T-helper 22 cell (primary cell): Measurements from ENCODE around the gene SPATA13.
A peak's percentile ranks its signal among the peaks of the same experiment; 100 is the strongest.

ENCODE experiments used
- DNase-seq: peaks from one replicate; pipeline ENCODE4 v3.0.0-alpha.2; 2020; ENCODE audit warnings: low read depth

The SPATA13 gene

DNA sequence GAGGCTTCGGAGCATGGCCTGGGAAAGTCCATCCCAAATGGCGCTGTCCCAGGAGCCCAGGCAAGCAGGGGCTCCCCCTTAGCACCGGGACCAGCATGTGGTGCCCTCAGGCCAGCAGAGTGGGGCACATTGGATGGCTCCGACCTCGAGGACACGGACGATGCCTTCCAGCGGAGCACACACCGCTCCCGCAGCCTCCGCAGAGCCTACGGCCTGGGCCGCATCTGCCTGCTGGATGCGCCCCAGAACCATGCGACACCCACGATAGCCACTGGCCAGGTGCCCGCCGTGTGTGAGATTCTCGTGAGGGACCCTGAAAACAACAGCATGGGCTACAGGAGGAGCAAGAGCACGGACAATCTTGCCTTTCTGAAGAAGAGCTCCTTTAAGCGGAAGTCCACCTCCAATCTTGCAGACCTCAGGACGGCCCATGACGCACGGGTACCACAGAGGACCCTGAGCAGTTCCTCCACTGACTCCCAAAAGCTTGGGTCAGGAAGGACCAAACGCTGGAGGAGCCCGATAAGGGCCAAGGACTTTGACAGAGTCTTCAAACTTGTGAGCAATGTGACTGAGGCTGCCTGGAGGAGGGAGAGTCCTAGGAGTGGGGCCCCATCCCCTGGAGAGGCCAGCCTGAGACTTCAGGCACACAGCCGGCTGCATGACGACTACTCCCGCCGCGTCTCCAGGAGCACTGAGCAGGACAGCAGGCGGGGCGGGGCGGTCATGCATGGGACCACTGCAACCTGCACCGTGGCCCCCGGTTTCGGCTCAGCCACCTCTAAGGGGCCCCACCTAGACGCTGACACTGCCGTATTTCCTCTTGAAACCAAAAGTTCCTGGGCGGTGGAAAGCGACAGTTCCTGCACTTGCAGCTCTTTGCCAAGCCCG lies 63.1 kb downstream of the SPATA13 start:
- DNase-seq = no peak

DNA sequence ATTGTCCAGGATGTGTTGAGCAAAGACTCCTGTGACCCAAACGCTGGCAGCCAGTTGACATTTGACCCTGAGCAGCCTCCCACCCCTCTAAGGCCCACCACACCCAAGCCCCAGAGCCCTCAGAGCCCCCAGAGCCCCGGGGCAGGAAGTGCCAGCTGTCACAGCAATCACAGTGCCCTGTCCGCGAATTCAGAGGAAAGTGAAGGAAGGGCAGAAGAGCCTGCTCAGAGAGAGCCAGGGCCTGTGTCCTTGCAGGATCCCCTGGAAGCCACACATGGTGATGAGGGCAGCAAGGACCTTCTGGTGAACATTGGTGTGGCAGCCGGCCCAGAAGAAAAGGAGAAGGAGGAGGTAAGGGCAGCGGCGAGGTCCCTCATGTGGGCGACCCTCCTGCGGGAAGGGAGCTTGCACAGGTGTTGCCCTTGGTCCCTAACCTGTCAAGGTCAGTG lies 63.7 kb downstream of the SPATA13 start:
- DNase-seq = no peak

DNA sequence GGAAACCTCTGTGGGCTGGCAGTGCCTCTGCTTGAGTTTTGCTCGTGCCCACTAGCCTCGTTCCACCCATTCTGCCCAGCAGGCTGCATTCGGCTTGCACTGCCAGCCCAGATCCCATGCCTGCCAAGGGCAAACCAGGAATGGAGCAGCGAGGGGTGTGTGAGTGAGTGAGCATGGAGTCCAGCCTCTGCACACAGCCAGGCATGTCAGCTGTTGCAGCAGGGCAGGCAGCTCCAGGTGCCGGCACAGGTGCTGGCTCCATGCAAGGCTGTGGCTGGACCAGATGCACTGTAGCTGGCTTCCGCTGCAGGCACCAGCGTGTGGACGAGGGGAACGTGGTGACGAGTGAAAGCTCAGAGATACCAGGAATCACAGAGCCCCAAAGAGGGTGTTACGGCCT lies 64.5 kb downstream of the SPATA13 start:
- DNase-seq = no peak

DNA sequence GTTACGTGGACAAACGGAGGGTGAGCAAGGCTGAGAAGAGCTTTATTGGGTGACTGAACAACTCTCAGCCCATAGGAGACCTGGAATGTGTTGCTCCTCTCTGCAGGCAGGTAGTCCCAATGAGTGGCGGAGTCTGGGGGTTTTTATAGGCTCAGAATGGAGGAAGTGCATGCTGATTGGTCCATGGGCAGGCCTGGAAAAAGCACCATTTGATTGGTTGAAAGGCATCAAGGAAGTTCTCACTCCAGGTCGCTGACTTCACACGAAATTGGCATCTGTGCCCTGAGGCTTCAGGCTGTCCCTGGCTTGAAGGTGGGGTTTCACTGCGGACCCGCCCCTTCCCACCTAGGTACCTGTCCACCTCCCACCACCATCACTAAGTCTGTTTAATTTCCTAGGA lies 65.4 kb downstream of the SPATA13 start:
- no peak for DNase-seq

DNA sequence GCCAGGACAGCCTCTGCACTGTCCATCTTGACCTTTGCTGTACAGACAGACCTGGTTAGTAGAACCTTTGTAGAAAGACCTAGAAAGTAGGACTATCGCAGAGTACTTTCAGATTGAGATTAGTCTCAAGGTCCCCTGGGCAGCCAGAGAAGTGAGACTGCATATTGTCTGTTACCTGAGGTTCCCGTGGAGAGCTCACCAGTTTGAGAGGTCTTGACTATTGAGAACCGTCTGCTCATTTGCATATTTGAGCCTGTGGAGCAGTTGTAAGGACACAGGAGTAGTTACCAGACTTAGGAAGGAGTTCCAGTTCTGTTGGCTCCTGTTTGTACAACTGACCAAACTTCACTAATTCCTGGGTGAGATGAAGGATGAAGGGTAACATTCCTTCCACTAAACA lies 66.2 kb downstream of the SPATA13 start:
- no peak for DNase-seq

DNA sequence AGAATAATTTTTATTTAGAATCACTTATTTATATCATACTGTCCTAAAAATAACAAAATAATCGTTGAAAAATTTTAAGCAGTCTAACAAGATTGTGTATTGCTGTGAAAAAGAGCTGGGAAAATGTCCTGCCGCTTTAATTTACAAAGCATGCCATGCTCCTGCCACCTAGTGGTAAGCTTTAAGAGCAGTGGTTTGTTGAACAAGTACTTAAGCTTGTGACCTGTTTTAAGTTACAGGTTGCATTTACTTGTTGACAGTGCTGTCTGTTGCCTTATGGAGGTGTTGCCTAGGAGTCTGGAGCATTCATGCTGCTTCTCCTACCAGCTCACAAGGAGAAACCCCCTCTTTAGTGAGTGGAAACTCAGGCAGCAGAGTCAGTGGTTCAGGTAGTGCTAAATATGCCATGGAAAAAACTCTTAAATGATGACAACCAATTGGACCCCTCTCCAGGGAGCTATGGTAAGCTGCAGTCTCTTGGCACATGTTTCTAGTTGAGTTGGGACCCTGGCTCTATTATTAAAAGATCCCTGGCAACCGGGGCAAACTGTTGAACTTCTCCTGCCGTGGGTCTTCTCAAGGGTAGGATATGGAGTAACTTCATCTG lies 68.4 kb downstream of the SPATA13 start:
- no peak for DNase-seq

DNA sequence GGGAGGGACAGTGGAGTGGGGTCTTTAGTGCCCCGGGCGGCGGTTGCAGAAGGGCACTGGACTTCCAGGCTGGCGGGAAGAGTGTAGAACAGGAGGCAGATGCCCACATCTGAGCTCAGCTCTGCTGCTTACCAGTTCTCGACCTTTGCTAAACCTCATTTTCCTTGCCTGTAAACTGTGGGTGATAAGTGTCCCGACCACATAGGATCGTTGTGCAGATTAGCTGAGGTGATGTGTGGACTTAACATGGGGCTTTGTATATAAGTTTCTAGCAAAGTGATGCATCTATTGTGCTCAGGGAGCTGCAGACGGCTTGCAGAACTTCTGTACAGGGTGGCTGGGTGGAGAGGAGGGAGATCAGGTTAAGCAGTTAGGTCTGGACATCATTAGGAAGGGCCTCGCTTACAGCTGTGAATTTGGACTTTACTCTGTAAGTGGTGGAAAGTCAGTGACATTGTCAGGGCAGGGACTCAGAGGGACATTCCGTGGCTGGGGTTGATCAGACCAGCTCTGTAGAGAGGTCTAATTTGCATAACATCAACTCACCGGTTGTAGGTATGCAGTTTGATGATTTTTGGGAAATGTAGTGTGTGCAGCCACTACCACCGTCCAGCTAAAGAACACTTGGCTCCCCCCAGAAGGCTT lies 70.0 kb downstream of the SPATA13 start:
- no peak for DNase-seq

DNA sequence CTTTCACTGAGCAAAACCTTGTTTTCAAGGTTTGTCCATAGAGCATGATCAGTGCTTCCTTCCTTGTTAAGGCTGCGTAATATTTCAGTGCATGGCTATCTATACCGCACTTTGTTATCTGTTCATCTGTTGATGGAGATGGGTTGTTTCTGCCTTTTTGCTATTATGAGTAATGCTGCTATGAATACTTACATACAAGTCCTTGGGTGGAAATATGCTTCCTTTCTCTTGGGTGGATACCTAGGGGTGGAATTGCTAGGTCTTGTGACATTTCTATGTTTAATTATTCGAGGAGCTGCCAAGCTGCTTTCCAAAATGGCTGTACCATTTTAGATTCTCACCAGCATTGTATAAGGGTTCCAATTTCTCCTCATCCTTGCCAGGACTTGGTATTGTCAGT lies 70.9 kb downstream of the SPATA13 start:
- DNase-seq = no peak

DNA sequence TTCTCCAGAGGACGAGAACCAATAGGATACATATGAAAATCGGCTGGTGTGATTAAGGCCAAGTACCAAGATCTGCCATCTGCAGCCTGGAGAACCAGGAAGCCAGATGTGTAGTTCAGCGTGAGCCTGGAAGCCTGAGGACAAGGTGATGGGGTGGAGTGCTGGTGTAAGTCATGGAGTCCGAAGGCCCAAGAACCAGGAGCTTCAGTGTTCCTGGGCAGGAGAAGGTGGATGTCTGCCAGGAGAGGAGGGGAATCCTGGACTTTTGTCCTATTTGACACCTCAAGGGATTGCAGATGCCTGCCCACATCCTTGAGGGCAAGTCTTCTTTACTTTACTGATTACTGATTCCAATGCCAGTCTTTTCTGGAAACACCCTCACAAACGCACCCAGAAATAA lies 71.5 kb downstream of the SPATA13 start:
- DNase-seq = no peak

DNA sequence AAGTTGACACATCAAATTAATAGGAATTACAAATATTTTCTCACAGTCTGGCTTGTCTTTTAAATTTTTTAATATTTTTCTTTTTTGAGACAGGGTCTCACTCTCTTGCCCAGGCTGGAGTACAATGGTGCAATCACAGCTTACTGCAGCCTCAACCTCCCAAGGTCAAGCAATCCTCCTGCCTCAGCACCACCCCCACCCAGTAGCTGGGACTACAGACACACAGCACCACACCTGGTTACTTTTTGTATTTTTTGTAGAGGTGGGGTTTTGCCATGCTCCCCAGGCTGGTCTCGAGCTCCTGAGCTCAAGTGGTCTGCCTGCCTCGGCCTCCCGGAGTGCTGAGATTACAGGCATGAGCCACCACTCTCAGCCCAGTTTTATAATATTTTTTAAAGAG lies 72.0 kb downstream of the SPATA13 start:
- no peak for DNase-seq

DNA sequence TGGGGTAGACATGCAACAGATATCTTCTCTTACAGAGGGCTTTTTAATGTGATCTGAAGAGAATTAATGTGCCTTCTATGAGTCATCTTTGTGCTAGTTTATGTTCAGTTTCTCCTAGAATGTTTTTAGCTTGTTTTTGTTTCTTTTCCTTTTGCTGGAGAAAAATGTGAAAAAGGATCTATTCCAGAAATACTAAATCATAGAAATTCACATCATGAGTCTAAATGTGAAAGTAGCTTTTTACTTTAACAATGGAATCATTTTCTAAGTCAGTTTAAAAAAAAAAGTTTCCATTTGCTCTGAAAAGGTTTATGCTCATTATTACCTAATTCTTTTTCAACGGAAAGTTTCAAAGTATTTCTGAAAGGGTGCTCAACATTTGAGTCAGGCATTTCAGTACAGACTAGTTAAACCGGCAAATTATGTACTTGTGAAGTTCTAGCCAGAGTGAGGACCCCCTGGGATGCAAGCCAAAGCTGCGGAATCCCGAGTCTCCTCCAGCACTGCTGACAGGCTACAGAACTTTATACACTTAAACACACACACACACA lies 72.9 kb downstream of the SPATA13 start:
- no peak for DNase-seq

DNA sequence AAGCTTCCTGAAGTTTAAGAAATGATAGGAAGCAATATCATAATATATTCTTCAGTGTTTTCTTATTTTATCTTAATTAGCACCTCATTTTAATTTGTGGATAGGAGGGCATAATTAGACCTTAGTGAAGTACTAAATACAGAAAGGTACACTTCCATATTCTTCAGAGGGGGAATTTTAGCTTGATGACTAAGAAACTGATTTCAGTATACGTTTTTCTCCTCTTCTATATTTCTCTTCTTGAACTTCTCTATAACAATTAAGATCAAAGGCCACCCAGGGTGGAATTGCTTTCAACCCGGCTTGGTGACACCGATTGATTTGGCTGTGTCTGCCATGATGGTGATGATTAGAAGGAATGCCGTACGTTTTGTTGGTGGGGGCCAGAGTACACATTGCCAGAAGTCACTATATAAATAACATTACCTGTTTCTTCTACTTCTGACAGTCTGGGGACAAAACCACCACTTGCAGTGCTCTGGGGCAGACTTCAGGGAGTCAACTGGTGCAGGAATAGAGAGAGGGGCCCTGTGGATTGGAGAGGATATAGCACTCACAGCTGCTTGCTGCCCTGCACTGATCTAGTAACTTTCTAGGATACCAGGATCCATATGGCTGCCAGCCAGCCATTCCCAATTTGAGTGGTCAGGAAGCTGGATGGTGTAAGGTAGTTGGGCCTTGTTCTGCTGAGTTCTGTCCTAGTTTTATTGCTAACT lies 73.8 kb downstream of the SPATA13 start:
- no peak for DNase-seq

DNA sequence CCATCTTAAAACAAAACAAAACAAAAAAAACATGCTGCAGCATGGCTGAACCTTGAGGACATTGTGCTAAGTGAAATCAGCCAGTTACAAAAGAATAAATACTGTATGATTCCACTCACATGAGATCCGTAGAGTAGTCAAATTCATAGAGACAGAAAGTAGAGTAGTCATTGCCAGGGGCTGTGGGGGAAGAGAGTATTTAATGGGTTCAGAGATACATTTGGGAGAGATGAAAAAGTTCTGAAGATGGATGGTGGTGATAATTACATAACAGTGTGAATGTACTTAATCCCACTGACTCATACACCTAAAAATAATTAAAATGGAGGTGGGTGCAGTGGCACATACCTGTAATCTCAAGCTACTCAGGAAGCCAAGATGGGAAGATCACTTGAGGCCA lies 76.8 kb downstream of the SPATA13 start:
- no peak for DNase-seq

DNA sequence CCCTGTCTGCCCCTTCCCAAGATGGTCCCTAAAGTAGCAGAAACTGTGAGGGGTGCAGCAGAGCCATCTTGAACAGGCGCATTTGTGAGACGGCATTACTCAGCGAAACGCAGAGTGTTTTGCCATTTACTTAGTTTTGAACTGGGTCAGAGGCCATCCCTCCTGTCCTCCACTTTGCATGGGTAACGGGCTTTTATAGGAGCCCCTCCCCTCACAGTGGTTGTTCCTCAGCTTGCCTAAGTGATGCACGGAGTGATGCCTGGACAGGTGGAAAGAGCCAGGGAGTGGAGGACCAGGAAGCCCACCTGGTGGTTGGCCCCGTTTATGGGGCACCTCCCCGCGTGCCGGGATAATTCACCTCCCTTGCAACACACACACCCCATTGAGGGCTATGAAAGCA lies 80.8 kb downstream of the SPATA13 start:
- no peak for DNase-seq

DNA sequence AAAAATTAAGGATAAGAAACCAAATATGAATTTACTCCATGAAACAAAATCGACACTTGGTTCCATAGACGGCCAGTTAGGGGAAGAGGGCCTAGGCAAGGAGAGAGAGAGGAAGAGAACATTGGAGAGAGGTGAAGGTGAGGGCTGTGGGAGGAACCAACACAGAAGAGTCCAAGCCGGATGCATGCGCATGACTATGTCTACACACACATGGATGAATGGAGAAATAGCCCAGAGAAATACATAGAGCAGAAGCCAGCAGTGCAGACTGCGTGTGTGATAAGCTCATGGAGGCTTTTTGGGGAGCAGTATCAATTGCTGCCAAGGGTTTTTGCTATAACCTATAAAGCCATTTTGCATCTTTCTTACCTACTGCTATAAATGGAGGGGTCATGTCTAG lies 81.6 kb downstream of the SPATA13 start:
- no peak for DNase-seq

DNA sequence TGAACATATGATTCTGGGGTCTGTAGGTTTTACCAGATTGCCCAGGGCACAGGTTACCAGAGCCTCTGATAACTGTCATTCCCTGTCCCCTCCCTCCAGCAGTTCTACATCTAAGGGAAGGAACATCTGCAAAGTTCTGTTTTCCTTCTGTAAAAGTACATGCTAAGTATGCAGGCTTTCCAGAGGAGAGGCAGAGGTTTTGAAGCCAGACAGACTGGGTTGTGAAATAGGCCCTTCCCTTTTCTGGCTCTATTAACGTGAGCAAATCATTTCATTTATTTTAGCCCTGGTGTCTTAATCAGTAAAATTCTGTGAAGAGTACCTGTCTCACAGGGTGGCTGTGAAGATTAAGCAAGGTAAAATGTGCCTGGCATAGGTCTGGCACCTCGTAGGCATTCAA lies 82.8 kb downstream of the SPATA13 start:
- DNase-seq = no peak

DNA sequence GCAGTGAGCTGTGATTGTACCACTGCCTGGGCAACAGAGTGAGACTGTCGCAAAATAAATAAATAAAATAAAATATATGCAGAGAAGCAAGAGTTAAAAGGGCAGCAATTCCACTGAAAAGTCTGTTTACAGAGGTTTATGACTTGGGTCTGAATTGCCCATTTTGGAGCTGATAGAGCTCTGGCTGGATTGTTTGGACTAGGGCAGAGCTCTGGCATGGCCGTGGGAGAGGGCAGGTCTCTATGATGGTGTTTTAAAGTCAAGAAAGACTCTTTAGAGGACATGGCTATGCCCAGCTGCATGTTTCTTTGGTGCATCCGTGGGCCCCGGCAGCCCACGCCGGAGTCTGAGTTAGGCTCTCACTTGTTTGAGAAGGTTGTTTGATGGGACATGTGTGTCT lies 84.3 kb downstream of the SPATA13 start:
- no peak for DNase-seq

DNA sequence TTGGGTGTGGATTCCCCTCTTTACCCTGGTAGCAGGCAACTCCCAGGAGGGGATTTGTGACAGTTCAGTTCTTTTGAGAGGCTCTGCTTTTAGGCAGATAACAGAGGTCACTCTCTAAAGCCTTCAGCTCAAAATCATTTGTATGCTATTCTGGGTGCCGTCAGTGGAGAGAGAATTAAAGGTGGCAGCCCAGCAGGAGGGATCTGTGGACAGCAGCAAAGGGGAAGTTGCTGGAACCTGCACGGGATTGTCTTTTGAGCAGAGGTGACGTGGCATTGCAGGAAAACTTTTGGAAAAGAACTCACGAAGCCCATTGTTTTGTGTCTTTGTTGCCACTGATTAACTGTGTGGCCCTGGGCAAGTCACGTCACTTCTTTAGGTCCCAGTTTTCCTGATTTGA lies 86.5 kb downstream of the SPATA13 start:
- no peak for DNase-seq

DNA sequence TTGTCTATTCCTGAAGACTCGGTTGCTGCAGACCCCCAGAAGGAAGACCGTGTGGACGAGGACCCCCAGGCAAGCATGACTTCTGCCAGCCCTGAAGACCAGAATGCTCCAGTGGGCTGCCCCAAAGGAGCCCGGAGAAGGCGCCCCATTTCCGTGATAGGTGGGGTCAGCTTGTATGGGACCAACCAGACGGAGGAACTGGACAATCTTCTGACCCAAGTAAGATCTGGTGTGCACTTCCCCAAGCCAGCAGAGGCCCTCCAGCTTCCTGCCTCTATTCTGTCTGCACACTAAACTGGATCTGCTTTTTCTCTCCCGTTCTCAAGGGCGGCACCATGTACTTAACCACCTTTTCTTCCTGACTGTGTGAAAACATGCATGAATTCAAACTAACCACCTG lies 89.1 kb downstream of the SPATA13 start:
- no peak for DNase-seq

DNA sequence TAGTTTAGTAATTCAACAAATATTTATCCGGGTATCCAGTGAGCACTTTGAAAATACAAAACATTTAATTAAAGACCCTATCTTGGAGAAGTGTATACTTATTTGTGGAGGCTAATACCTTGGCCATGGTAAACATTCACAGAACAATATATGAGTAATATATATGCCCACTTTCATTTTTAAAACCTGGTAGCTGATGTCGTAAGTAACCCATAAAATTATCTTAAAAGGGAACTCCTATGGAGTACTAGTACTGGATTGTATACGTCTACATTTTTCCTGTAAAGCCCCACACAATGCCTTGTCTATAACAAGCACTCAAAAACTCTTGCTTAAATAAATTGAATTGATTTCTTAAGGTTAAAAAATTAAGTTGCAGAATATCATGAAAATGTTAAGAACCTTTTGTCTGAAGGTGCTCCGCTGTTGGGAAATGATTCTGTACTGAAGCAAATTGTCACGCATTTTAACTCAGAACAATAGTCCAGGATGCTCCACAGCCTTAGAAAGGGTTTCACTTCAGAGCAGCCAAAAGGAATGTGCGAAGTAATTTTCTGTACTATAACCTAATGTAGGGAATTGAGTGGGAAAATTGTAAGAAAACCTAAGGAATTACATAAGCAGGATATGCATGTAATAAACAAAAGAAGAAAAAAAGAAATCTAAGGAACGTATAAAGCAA lies 90.0 kb downstream of the SPATA13 start:
- no peak for DNase-seq

DNA sequence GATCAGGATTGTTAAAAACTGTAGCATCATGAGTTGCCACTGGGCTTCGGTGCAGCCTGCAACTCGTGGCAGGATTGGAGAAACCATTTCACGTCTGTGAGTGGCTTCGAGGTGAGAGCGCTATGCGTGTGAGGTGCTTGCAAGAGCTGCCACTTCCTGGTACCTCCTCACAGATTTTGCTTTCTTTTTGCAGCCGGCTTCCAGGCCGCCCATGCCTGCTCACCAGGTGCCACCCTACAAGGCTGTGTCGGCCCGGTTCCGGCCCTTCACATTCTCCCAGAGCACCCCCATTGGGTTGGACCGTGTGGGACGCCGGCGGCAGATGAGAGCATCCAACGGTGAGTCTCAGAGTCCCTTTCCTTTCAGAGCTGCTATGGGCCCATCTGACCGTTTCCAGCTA lies 91.0 kb downstream of the SPATA13 start:
- DNase-seq = peak; percentile 88

DNA sequence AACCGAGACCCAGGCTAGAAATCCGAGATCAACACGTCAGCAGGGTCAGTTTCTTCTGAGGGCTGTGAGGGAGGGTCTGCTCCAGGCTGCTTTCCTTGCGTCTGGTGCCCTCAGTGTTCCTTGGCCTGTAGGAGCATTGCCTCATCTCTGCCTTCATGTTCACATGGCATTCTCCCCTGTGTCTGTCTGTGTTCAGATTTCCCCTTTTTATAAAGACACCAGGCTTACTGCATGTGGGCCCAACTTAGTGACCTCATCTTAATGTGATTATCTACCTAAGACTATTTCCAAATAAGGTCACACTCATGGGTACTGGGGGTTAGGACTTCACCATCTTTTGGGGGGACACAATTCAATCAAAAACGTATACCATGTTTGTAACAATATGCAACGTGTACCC lies 91.6 kb downstream of the SPATA13 start:
- no peak for DNase-seq
